Activated gamma-delta T cell treated with Interleukin-2 at 50 U/mL for 16 hours (primary cell): ENCODE results near the gene ZFAND2B.
"Not testable (repeated sequence)": the region's sequence is repeated elsewhere in the genome, so short reads cannot be mapped to it uniquely, and the experiment has no call there.

ENCODE experiments used
- DNase-seq: peaks from one replicate; pipeline ENCODE4 v3.0.0-alpha.2; 2020

Gene ZFAND2B

DNA sequence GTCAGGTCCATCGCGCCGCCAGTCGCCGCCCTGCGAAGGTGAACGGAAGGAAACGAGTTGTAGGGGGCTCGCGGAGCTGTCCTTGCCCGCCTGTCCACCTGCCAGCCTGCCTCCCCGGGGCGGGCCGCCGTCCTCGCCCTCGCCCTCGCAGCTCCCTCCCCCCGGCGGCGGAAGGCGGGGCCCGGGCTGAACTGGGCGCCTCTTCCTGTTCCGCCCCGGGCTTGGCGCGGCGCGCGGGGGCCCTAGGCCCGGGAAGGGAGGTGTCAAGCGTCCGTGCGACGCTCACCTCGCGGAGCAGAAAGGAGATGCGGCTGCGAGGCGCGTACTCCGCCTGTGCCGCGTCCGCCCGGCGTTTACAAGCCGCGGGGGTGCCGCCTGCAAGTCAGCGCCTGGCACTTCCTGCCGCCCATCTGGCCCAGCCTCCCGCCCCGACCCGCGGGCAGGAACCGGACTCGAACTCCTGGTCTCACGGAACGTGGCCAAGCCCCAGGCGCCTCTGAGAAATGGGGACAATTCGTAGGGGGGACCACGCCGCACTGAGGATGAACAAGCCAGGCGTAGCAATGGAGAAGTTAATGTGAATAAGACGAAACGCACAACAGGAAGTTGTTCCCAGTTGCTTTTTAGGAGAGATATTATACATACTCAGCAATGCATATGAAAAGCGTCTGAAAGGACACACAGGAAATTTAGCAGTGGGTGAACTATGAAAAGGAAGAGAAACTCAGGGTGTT is 29.6 kb upstream of the ZFAND2B start, which contains the start of gene CNPPD1:
Gene CNPPD1, minus strand, starts transcription at position 108 of the 734 bp plus-strand sequence. Its CDS starts 97 bp downstream, at position 11.
- DNase-seq: peak; percentile 87

DNA sequence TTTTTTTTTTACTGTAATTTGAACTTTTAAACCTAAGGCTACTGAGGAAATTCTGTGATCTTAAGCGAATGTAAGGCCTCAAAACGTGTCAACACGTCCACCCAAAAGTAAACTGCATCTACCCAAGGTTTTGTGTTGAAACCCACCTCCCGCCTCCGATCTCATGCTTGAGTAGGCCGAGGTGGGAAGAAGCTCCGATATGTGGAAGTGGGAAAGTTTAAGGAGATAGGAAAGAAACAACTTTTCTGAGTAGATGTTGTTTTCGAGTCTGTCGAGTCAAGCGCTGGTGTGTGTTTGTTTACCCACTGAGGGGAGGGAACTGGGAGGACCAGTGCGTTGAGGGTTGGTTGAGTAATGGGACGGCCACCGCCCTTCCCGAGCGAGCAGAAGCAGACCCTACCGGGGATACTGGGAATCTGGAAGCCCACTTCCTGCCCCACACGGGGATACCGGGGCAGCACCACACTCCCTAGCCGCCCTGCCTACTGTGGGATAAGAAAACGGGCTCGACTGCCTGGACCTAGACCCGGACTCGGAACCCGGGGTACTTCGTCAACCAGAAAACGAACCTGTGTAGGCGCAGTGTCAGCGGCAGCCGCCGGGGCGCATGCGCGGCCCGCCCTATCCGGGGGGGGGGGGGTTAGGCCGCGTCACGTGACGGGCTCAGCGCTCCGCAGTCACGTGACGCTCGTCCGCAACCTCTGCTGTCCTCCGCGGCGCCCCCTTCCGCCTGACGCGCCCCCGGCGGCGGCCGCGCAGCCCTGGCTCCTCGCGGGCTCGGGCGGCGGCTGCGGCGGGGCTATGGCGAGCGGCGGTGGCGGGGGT is 28.8 kb upstream of the ZFAND2B start, which contains the start of gene RETREG2:
Gene RETREG2, plus strand, starts transcription at position 724 of the 825 bp plus-strand sequence. Its CDS starts 78 bp downstream, at position 802.
- DNase-seq: peak; percentile 78

DNA sequence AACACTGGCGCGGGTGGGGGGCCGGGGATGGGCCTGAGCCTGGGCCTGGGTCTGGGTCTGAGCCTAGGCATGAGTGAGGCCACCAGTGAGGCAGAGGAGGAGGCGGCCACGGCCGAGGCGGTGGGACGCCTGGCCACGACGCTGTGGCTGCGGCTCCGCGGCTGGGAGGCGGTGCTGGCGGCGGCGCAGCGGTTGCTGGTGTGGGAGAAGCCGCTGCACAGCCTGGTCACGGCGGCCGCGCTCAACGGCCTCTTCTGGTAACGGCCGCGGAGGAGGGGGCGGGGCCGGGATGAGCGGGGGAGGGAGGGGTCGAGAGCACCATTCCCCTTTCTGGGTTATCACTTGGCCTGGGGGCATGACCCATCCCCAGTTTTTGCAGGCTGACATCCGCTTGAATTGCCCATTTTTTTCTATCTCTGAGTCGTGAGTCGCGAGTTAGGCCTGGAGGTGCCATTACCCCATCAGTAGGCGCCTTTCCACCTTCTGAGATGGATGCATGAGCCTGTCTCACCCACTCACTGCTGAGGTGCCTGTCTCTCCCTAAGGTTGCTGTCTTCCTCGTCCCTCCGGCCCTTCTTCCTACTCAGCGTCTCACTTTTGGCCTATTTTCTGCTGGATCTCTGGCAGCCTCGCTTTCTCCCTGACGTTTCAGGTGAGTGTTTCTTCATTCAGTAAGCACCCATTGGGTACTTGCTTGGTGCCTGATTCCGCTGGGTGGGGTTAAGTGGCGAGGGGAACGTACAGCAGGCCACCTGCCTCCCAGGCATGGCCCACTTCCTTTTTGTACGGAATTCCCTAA is 28.0 kb upstream of the ZFAND2B start:
- DNase-seq: peak; percentile 29

DNA sequence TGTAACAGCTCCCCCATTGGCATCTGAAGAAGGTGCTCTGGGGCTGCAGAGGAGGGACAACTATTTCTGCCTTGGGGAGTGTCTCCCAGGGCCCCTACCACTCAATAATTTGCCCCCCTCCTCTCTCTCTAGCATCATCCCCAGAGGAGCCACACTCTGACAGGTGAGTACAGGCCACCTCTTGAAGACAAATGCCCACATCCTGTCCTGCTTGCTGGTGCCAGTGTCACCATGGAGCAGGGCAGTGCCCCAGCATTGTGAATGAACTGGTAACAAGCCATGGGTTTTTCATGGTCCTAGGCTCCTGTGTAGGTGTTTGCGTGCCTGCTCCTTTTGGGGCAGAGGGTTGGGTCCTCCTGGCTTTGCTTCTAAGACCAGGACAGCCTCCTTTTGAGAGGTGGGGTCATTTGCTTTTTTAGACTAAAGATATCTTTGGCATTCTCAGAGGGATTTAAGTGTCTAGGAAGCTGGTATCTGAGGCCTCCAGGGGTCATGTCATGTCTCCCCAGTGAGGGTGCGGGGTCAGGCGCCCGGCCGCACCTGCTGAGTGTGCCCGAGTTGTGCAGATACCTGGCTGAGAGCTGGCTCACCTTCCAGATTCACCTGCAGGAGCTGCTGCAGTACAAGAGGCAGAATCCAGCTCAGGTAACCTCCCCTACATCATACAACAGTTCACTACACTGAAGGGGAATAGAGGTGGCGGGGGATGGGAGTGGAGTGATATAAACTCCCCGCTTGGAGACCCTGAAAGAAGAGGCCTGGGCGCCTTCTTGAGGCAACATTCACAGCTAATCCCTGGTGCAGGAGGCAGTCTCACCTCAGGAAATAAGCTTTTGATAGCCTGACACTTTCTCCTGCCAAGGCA is 26.7 kb upstream of the ZFAND2B start:
- DNase-seq: no peak

DNA sequence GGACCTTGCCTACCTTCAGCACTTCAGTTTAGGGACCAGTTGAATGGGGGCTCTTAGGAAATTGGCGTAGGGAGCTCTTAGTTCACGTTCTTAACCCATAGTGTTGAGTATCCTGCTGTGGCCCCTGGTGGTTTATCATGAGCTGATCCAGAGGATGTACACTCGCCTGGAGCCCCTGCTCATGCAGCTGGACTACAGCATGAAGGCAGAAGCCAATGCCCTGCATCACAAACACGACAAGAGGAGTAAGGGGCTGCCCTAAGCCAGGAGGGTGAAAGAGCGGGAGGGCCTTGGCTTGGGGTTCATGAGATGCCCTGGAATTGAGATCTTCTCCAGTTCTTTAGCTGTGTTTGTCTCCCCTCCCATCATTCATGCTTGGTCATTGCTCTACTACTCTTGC is 25.6 kb upstream of the ZFAND2B start:
- no peak for DNase-seq

DNA sequence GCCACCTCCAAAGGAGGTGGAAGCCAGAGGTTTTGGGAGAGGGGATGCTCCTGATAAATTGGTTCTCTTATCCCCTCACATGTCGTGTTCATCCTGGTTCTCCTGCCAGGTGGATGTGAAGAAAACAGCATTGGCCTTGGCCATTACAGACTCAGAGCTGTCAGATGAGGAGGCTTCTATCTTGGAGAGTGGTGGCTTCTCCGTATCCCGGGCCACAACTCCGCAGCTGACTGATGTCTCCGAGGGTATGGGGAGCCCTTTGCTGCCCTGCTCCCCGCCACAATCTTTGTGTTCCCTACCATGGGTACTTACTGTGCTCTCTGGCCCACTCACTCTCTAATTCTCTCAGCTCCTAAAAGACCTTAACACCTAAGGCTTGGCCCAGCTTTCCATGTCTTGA is 25.1 kb upstream of the ZFAND2B start:
- DNase-seq: no peak

DNA sequence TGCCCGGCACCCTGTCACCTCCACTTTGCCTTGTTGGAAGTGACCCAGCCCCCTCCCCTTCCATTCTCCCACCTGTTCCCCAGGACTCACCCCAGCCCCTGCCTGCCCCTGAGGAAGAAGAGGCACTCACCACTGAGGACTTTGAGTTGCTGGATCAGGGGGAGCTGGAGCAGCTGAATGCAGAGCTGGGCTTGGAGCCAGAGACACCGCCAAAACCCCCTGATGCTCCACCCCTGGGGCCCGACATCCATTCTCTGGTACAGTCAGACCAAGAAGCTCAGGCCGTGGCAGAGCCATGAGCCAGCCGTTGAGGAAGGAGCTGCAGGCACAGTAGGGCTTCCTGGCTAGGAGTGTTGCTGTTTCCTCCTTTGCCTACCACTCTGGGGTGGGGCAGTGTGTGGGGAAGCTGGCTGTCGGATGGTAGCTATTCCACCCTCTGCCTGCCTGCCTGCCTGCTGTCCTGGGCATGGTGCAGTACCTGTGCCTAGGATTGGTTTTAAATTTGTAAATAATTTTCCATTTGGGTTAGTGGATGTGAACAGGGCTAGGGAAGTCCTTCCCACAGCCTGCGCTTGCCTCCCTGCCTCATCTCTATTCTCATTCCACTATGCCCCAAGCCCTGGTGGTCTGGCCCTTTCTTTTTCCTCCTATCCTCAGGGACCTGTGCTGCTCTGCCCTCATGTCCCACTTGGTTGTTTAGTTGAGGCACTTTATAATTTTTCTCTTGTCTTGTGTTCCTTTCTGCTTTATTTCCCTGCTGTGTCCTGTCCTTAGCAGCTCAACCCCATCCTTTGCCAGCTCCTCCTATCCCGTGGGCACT is 24.0 kb upstream of the ZFAND2B start:
- no peak for DNase-seq

DNA sequence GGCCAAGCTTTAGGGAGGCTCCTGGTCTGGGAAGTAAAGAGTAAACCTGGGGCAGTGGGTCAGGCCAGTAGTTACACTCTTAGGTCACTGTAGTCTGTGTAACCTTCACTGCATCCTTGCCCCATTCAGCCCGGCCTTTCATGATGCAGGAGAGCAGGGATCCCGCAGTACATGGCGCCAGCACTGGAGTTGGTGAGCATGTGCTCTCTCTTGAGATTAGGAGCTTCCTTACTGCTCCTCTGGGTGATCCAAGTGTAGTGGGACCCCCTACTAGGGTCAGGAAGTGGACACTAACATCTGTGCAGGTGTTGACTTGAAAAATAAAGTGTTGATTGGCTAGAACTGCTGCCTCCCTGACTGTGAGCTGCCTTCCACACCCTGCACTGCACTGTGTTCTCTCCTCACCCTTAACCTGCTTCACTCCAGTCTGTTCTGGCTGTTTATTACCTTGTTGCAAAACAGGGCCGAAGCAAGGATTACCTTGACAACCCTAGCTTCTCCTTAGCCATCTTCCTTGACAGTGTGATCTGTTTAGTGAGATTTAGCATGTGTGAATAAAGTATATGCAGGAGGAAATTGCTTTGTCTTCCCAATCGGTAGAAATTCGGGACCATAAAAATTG is 23.3 kb upstream of the ZFAND2B start:
- DNase-seq: no peak

DNA sequence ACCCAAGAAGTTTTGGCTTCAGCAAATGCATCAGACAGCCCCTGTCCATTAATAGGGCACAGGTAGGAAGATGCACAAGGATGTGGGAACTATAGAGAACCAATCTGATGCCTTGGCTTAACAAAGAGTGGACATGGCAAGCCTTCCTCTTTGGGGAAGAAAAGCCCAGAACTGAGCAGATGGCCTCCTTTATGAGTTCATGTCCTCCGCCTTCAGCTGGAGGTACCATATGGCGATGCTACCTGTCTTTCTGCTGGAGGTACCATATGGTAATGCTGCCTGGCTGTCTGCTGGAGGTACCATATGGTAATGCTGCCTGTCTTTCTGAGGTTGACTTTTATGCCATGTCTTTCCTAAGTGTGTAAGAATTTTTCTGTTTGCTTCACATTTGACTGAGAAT is 22.5 kb upstream of the ZFAND2B start:
- no peak for DNase-seq

DNA sequence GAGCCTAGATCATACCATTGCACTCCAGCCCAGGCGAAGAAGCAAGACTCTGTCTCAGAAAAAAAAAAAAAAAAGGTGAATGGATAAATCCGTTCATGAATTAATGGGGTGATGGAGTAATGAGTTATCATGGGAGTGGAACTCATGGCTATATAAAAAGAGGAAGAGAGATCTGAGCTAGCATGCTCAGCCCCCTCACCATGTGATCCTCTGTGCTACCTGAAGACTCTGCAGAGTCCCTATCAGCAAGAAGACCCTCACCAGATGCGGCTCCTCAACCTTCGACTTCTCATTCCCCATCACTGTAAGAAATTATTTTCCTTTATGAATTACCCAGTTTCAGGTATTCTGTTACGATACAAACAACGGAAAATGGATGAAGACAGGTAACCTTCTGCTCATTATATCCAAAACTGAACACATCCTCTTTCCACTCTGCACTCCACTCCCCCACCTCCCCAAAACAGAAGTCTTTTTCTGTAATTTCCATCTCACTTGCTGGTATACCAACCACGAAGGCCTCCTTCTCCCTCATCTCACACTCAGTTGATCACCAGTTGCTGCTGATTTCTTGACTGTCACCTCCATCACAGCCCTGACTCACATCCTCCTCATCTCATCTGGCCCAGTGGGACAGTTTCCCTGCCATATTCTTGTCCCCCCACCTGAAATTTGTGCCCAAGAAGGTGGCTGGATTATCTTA is 19.7 kb upstream of the ZFAND2B start:
- no peak for DNase-seq

DNA sequence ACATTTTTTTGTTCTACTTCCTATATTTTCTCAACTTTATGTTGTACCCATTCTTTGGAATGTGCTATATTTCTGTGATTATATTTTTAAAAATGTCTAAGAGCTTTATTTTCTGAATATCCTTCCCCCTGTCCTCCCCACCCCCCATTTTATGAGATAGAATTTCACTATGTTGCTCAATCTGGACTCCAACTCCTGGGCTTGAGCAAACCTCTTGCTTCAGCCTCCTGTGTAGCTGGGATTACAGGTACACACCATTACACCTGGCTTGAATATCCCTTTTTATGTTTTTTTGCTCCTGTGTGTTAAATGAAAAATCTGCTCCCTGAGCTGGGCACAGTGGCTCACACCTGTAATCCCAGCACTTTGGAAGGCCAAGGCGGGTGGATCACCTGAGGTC is 9.2 kb upstream of the ZFAND2B start:
- DNase-seq: no peak

DNA sequence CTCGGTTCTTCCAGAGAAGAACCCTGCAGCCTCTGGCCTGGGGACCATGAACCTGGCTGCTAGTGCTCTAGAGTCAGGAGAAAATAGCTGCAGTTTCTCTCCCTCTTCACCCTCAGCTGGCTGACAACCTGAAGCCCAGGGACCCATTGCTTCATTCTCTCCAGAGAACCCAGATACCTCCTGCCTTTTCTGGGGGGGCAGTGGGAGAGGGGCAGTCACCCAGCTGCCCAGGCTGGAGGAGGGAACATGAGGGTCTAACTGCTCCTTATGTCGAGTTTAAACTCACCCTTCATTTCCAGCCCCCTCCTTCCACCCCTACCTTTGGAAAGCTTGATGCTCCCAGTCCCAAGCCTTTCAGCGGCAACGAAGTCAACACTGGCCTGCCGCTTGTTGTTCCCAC is 7.6 kb upstream of the ZFAND2B start:
- no peak for DNase-seq

DNA sequence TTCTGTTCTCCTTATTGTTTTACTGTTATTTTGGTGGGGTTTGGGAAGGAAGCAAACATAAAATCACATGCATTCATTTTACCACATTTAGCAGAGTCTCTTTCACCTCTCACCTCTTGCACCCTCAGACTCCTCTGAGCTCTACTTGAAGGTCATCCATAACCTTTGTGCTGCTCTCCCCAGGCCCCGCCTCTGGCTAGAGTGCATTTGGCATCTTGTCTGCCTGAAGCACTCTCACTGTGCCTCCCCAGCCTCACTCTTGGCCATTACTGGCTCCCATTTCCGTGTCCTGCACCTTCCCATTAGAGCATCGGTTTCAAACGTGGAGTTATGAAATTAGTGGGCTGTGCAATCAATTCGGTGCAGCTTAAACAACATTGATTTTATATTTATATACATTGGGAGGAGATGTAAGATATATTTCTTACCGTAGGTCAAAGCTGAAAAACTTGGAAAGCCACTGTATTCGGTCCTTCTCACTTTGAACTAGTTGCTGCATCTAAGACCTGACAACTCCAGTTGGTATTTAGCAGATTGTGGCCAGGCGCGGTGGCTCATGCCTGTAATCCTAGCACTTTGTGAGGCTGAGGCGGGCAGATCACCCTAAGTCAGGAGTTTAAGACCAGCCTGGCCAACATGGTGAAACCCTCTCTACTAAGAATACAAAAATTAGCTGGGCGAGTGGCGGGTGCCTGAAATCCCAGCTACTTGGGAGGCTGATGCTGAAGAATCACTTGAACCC is 6.9 kb upstream of the ZFAND2B start:
- no peak for DNase-seq

DNA sequence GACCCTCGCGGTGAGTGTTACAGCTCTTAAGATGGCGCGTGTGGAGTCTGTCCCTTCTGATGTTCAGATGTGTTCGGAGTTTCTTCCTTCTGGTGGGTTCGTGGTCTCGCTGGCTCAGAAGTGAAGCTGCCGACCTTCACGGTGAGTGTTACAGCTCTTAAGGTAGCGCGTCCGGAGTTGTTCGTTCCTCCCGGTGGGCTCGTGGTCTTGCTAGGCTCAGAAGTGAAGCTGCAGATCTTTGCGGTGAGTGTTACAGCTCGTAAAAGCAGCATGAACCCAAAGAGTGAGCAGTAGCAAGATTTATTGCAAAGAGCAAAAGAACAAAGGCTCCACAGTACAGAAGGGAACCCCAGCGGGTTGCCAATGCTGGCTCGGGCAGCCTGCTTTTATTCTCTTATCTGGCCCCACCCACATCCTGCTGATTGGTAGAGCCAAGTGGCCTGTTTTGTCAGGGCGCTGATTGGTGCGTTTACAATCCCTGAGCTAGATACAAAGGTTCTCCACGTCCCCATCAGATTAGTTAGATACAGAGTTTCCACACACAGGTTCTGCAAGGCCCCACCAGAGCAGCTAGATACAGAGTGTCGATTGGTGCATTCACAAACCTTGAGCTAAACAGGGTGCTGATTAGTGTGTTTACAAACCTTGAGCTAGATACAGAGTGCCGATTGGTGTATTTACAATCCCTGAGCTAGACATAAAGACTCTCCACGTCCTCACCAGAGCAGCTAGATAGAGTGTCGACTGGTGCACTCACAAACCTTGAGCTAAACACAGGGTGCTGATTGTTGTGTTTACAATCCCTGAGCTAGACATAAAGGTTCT is 5.9 kb upstream of the ZFAND2B start:
- DNase-seq: peak; percentile 41

DNA sequence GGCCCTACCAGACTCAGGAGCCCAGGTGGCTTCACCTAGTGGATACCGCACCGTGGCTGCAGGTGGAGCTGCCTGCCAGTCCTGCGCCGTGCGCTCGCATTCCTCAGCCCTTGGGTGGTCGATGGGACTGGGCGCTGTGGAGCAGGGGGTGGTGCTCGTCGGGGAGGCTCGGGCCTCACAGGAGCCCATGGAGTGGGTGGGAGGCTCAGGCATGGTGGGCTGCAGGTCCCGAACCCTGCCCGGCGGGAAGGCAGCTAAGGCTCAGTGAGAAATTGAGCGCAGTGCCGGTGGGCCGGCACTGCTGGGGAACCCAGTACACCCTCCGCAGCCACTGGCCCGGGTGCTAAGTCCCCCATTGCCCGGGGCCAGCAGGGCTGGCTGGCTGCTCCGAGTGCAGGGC is 5.3 kb upstream of the ZFAND2B start:
- not testable (repeated sequence) for DNase-seq

DNA sequence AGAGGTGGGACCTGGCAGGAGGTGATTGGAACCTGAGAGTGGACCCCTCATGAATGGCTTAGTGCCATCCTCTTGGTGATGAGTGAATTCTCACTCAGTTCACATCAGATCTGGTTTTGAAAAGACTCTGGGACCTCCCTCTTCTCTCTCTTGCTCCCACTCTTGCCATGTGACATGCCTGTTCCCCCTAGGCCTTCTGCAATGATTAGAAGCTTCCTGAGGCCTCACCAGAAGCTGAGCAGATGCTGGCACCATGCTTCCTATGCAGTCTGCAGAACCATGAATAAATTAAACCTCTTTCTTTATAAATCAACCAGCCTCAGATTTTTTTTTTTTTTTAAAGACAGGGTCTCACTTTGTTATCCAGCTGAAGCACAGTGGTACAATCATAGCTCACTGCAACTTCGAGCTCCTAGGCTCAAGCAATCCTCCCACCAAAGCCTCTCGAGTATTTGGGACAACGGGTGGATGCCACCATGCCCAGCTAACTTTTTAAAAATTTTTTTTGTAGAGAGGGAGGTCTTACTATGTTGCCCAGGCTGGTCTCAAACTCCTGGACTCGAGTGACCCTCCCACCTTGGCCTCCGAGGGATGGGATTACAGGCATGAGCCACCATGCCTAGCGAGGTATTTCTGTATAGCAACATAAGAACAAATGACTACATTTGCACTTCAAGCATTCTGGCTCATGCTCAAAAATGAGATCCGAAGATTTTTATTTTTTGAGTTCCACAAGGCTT is 2.0 kb upstream of the ZFAND2B start:
- DNase-seq: no peak

DNA sequence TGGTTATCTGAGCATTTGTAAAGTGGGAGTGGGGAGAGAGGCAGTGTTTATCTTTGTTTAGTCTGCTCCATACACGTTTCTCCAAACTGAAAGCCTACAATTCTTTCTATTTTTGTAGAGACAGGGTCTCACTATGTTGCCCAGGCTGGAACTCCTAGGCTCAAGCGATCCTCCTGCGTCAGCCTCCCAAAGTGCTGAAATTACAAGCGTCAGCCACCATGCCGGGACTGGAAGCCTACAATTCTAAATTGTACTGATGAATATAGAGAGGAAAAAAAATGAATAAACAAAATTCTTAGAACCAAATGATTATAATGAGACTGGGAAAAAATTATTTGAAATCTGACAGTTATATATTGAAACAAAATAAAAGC is 1.4 kb upstream of the ZFAND2B start:
- DNase-seq: no peak

DNA sequence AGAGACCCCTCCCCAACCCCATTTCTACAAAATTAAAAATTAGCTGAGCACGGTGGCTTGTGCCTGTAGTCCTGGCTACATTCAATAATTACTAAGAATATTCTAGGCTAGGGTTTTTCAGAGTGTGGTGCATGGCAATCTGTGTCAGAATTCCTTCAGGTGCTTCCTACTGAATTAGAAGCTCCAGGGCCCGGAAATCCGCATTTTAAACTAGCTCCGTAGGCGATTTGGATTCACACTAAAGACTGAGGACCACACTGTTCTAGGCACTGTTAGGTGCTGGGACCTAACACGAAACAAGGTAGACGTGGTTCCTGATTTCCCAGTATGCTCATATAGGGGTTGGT is 628 bp upstream of the ZFAND2B start:
- no peak for DNase-seq
